DOHH2 (cell line): ENCODE results near the gene CSF1.

Experiments
- H3F3A ChIP-seq: fragments of 200-600 bp; sonication (generic), shearing (Covaris generic); 2 replicates; pipeline ENCODE4 v1.6.0; 2016; ENCODE audit warnings: antibody characterized with exemption, mild to moderate bottlenecking; ENCODE audit not compliant: control insufficient read depth, insufficient read depth
- H3K27ac ChIP-seq: fragments of 200-600 bp; sonication (generic); 2 replicates; pipeline ENCODE4 v1.5.1; 2014; ENCODE audit warnings: low read depth, mild to moderate bottlenecking, low read length, moderate library complexity
- H3K27me3 ChIP-seq: fragments of 200-600 bp; sonication (generic); 2 replicates; pipeline ENCODE4 v1.6.1; 2014; ENCODE audit warnings: mild to moderate bottlenecking, low read length, mixed read lengths; ENCODE audit not compliant: control insufficient read depth
- H3K36me3 ChIP-seq: fragments of 200-600 bp; sonication (generic); 2 replicates; pipeline ENCODE4 v1.6.1; 2014; ENCODE audit warnings: mild to moderate bottlenecking, low read length, moderate library complexity, mixed read lengths; ENCODE audit not compliant: control insufficient read depth
- H3K4me1 ChIP-seq: fragments of 200-600 bp; sonication (generic); 2 replicates; pipeline ENCODE4 v1.6.1; 2014; ENCODE audit warnings: mild to moderate bottlenecking, low read length, mixed read lengths; ENCODE audit not compliant: control insufficient read depth
- H3K4me2 ChIP-seq: fragments of 200-600 bp; sonication (generic); 2 replicates; pipeline ENCODE4 v1.6.0; 2014; ENCODE audit warnings: mild to moderate bottlenecking, low read length, moderate library complexity
- H3K4me3 ChIP-seq: fragments of 200-600 bp; sonication (generic); 2 replicates; pipeline ENCODE4 v1.5.1; 2014; ENCODE audit warnings: mild to moderate bottlenecking, low read length, mixed read lengths
- H3K79me2 ChIP-seq: fragments of 200-600 bp; sonication (generic); 2 replicates; pipeline ENCODE4 v1.6.1; 2014; ENCODE audit warnings: mild to moderate bottlenecking, low read length, mixed read lengths; ENCODE audit not compliant: control insufficient read depth
- H3K9me2 ChIP-seq: fragments of 200-600 bp; sonication (generic); replicated peaks from 2 replicates; pipeline ENCODE4 v1.6.1; 2014; ENCODE audit warnings: mild to moderate bottlenecking, low read length, mixed read lengths; ENCODE audit not compliant: control insufficient read depth
- H3K9me3 ChIP-seq: fragments of 200-600 bp; sonication (generic); 2 replicates; pipeline ENCODE4 v1.6.1; 2014; ENCODE audit warnings: antibody characterized with exemption, low read length, mixed read lengths; ENCODE audit not compliant: control insufficient read depth, insufficient read depth
- H4K20me1 ChIP-seq: fragments of 200-600 bp; sonication (generic); 2 replicates; pipeline ENCODE4 v1.6.0; 2014; ENCODE audit warnings: low read depth, mild to moderate bottlenecking, antibody characterized with exemption, low read length, moderate library complexity; ENCODE audit not compliant: control insufficient read depth, insufficient read depth
- CTCF ChIP-seq: fragments of 200-600 bp; sonication (generic); IDR thresholded peaks from one replicate; pipeline ENCODE4 v1.5.1; 2014; ENCODE audit warnings: antibody characterized with exemption, mild to moderate bottlenecking, low read depth, low read length; ENCODE audit not compliant: poor library complexity, severe bottlenecking
- EZH2phosphoT487 ChIP-seq: fragments of 200-600 bp; sonication (generic); IDR thresholded peaks from 2 replicates; pipeline ENCODE4 v1.6.1; 2017; ENCODE audit warnings: borderline replicate concordance, mild to moderate bottlenecking, antibody characterized with exemption, low read length, moderate library complexity, mixed read lengths

The CSF1 gene

GRCh38 chr1:109917051-109917767, 6.6 kb downstream of the CSF1 start:
- Histone ChIP-seq H3K9me2 (no peaks in the 10 kb centered on the region), H3F3A (no peaks in the 10 kb centered on the region), H3K4me1 (no peaks in the 10 kb centered on the region), H4K20me1 (no peaks in the 10 kb centered on the region), H3K79me2 (no peaks in the 10 kb centered on the region), H3K9me3 (no peaks in the 10 kb centered on the region), H3K36me3 (no peaks in the 10 kb centered on the region), H3K27ac (no peak overlapping the region), H3K27me3 (peaks cover 28% of the 10 kb centered on the region), H3K4me3 (no peak overlapping the region), H3K4me2 (no peak overlapping the region)
- TF ChIP-seq EZH2phosphoT487: no peak
- TF ChIP-seq CTCF: no peak

DNA sequence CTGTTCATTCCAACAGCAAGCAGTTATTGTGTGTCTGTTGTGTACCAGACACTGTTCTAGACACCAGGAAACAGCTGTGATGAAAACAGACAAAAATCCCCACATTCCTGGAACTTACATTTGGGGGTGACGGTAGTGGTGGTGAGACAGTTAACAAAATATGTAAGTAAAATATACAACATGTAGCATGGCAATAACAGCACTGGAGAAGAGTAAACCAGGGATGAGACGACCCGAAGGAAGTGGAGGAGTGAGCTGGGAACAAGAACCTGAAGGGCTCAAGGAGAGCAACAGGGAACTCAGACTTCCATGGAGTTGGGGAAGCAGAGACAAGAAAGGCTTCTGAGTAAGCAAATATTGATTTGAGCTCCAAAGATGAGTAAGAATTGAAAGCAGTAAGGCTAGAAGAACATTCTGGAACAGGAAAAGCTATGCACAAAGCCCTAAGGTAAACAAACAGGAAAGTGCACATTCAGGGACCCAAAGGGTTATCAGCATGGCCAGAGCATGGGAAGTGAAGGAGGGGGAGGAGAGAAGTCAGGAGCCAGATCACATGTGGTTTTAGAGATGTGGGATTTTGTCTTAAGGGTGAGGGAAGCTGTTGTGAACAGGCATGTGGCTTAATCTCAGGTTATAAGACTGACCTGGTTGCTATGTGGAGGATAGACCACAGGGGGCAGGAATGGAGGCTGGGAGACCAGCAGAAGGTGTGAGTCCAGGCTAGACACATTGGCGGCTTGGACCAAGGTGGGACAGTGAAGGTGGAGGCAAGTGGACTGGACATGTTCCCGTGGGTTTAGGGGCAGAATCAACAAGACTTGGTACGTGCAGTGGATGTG, 7.3 kb downstream of the CSF1 start:
- Histone ChIP-seq H3K4me2 (no peak overlapping the region), H3K79me2 (no peaks in the 10 kb centered on the region), H3K36me3 (no peaks in the 10 kb centered on the region), H4K20me1 (no peaks in the 10 kb centered on the region), H3K4me1 (no peaks in the 10 kb centered on the region), H3K27ac (no peak overlapping the region), H3K27me3 (peaks cover 20% of the 10 kb centered on the region), H3K9me2 (no peaks in the 10 kb centered on the region), H3K4me3 (no peak overlapping the region), H3K9me3 (no peaks in the 10 kb centered on the region), H3F3A (no peaks in the 10 kb centered on the region)
- TF ChIP-seq EZH2phosphoT487 (no peak), CTCF (peak; percentile 33)

- Histone ChIP-seq H3K36me3 (no peaks in the 10 kb centered on the region), H3K4me3 (no peak overlapping the region), H3K9me2 (no peaks in the 10 kb centered on the region), H3K27me3 (peaks cover 17% of the 10 kb centered on the region), H3K79me2 (no peaks in the 10 kb centered on the region), H3F3A (no peaks in the 10 kb centered on the region), H3K27ac (no peak overlapping the region), H3K4me1 (no peaks in the 10 kb centered on the region), H3K4me2 (no peak overlapping the region), H3K9me3 (no peaks in the 10 kb centered on the region), H4K20me1 (no peaks in the 10 kb centered on the region)
- TF ChIP-seq EZH2phosphoT487: no peak
- no peak for TF ChIP-seq CTCF
Observed at GRCh38 chr1:109918671-109919070, 8.0 kb downstream of the CSF1 start.
